CD4-positive, alpha-beta T cell treated with Interleukin-6 for 4 hours (primary cell): Measurements from ENCODE around the gene DNAH1.

ENCODE experiments used
- DNase-seq: peaks from one replicate; pipeline ENCODE4 v3.0.0-alpha.2; 2020; ENCODE audit warnings: mixed read lengths

Gene DNAH1

DNA sequence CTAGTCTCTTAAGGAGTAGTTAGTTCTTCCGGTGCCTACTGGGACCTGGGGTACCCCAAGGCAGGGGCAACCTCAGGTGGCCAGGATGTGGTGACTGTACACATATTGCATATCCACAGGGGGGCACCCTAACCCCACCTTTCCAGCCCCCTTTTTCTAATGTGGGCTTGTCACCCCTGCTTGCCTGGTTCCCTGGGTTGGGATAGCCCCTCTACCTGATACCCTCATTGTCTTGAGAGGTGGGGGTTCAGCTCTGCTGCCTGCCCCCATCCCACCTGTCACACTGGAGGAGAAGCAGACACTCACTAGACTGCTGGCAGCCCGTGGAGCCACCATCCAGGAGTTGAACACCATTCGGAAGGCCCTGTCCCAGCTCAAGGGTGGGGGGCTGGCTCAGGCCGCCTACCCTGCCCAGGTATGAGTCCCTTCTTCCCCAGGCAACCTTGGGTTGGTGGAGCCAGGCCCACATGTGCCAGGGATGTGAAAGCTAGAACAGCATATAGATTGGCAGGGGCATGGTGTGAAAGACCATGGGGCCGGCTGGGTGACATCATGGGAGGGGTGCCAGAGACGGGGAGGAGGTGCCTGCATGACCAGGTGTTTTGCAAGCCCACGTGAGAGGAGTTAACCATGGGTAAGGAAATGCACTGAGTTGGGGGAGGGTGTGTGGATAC is 24.5 kb upstream of the DNAH1 start:
- DNase-seq, result peak; percentile 66

DNA sequence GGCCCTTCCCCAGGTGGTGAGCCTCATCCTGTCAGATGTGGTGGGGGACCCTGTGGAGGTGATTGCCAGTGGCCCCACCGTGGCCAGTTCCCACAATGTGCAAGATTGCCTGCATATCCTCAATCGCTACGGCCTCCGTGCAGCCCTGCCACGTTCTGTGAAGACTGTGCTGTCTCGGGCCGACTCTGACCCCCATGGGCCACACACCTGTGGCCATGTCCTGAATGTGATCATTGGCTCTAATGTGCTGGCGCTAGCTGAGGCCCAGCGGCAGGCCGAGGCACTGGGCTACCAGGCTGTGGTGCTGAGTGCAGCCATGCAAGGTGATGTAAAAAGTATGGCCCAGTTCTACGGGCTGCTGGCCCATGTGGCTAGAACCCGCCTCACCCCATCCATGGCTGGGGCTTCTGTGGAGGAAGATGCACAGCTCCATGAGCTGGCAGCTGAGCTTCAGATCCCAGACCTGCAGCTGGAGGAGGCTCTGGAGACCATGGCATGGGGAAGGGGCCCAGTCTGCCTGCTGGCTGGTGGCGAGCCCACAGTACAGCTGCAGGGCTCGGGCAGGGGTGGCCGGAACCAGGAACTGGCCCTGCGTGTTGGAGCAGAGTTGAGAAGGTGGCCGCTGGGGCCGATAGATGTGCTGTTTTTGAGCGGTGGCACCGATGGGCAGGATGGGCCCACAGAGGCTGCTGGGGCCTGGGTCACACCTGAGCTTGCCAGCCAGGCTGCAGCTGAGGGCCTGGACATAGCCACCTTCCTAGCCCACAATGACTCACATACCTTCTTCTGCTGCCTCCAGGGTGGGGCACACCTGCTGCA is 23.7 kb upstream of the DNAH1 start:
- DNase-seq, result no peak

DNA sequence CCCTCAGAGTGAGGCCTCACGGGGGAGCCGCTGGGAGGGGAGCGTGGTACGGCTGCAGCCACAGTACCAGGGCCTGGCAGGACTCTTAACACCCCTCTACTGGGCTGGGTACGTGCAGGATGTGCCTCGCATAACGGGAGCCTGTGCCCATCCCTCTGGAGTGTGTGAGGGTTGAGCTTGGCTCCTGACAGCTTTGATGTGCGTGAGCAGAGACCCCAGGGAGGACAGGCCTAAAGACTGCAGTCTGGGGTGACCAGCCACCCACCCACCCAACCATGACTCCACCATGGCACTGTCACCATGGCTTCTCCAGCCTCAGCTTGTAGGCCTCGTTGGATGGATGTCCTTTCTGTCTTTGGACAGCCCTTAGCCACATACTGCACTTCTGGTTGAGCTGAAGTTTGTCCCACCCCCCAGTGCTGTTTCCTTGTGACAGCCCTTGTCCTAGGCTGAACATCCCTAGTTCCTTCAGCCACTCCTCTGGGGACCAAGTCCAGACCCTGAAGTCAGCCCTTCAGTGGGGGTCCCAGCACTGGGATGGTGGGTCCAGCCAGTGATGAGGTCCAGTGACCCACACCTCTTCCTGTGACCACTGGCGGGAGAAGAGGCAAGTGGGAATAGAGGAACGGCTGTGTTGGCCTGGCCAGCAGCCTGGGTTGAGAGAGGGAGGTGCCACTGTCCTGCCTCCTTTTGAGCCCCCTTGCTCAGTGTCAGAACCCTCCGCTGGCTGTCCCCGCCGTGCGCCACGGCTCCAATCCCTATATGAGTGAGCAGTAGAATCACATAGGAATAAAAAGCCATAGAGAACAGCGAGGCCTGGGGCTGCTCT is 22.4 kb upstream of the DNAH1 start:
- no peak for DNase-seq

DNA sequence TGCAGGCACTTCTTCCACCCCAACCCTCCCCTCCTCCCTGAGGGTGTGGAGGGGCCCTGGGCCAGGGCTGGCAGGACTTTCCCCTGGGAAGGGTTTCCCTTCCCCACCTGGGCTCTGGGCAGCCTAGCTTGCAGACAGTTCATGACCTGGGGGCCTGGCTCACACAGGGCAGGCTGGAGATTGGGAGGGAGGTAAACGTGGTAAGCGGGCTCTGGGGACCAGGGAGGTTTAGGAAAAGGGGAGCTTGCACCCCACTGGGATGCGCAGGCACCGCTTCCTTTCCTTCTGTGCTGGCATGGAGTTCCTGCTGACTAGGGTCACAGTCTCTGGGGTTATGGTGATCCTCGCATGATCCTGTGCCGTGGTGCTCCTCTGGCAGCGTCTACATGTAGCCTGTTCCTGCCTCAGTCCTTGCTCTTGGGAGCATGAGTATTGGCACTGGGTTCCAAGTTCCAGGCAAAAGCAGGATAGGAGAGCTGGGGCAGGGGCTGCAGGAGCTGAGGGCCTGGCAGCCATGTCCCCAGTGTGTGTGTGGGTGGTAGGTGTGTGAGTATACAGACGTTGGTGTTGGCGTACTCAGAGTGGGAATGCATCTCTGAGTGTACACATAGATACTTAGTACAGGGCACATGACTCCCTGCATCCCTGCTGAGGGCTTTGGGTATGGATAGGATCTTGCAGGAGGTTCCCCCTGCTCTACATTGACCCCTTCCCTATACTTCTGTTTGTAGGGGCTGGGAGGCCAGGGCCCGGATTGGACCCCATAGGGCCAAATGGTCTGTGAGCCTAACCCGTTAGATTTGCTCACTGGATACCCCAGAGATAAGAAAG is 21.6 kb upstream of the DNAH1 start:
- no peak for DNase-seq

DNA sequence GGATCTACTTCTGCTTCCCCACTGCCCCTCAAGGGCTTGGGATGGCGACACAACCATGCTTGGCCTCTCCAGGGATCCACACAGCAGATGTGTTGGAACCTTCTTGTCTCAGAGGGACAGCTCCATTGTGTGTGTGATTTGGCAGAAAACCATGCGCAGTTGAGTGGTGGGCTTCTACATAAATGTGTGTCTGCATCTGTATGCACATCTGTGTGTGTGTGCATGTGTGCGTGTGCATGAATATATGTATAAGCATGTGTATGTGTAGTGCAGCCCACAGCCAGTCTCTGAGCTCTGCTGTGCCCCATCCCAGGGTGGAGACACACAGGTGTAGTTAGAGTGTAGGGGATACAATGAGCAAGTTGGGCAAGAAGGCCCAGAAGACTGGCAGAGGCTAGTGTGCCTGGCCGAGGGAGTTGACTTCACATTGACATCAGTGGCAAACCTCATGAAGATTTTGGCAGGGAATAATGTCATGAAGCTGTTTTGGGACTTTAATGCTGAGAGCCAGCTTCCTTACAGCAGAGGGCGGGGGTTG is 20.4 kb upstream of the DNAH1 start:
- no peak for DNase-seq

DNA sequence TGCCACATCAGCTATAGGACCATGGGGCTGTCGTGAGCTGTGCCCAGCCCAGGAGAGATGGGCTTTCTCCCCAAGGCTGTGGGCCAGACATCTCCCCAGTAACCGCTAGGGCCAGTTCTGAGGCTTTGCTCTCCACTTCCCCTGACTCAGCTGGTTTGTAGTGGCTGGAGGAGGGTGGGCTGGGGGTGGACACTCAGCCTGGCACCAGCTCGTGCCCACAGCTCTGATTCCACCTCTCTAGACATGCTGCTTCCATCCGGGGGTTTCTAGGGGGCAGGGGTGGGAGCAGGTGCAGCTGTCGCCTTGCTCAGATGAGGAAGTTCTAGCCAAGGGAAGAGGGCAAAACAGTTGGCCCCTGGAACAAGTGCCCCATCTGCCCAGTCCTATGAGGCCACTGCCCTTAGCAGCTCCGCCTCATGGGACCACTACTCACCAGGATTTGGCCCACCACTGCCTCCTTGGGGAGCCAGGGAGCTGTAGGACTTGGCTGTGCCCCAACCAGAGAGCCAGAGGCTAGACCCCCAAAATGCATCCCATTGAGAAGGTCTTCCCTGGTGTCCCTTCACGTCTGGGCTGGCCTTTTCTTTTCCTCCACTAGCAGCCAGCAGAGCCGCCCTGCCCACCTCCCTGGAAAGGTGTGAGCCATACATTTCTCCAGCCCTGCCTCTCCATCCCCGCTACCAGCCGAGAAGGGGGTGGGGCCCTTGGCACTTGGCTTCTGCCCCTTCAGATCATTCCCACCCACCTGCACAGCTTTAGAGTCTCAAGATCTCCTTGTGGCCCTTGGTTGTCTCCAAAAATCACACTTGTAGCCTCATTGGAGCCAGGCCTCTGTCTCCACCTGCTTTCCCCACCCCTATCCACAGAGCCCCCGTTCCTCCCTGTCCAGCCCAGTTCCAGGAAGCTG is 18.6 kb upstream of the DNAH1 start:
- DNase-seq, result no peak

DNA sequence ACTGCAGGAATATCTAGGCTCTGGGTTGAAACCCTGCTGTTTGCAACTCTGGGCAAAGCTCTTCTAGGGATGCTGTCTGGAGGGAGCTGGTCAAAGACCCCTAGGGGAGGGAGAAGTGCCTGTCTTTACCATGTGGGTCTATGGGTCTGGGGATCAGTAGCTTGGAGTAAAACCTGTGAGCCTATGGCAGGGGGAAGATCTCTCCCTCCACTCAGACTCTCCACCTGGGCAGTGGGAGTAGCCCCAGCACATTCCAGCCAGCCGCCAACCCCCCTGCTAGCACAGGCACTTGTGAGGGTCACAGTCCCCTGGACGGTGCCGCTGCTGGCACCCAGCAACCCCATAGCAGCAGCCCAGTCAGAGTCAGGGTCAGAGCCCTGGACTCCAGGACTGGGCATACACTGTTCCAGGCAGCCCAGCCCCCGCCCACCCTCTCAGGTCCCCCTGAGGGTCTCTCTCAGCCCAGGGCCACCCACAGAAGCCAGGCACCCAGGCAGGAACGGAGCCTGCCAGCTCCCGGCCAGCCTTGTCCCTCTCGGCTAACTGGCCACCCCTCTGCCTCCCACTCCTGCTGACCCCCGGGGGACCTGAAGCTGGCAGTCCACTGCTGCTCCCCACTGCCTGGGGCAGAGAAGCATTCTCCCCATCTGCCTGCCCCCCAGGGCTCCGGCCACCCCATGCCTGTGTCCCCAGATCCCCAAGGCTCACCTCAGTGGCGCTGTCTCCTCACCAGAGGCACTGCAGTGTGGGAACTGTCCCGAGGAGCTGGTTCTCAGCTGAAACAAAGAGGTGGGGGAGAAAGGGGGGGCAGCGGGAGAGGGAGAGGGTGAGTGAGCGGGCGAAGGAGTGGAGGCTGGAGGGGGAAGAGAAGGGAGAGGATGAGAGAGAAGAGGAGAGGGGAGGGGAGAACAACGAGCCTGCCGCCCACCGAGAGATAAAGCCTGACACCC is 17.7 kb upstream of the DNAH1 start:
- no peak for DNase-seq

DNA sequence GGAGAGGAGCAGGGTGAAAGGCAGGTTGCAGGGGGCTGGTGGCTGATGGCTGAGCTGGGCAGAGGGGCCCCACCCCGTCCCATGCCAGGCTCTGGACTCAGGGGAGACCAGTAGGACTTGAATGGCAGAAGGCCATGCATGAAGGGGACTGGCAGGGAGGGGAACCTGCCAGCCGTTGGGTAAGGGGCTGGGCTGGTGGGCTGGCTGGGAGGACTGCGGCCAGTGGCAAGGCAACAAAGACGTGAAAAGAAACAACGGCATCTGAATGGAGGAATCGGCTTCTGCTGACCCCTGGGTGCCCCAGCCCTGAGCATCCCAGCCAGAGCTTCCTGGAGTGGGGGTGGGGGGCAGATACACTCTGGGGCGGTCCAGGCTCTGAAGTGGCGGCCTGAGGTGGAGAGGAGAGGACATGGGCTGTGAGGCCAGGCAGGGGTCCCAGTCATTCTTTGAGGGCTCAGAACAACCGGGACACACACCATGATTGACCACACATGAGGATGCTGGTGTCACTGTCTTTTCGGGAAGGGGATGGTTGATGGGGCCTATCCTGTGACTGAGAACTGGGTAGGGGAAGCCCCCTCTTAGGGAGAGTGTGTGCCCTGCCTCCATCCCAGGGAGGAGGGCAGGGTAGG is 16.8 kb upstream of the DNAH1 start:
- no peak for DNase-seq

DNA sequence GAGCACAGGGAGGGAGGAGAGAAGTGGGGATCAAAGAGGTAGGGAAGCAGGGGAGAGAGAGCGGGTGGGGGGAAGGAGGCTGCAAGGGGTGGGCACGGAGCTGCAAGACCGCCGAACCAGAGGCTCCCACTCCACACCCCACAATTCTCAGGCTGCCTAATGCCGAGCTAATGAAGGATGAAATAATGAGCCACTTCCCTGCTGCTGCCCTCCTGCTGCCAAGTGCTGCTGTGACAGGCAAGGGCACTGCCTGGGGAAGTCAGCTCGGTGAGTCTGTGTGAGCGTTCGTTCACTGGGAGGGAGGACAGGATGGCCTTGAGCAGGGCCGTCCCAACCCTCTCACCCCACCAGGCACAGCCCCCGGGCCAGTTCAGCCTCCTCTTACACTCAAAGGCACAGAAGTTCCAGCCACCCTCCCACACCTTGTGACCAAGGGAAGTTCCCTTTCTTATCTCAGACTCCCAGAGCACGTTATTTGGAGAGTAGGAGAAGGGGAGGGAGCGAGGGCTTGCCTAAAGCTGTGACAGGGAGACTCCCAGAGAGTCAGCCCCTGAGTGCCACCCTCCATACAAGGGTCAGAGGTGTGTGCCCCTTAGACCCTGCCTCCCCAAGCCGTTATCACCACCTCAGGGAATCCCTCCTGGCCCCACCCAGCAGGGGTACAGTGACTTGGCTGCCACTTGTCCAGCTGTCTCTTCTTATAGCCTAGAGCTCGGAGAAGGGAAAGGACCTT is 16.1 kb upstream of the DNAH1 start:
- DNase-seq, result no peak

DNA sequence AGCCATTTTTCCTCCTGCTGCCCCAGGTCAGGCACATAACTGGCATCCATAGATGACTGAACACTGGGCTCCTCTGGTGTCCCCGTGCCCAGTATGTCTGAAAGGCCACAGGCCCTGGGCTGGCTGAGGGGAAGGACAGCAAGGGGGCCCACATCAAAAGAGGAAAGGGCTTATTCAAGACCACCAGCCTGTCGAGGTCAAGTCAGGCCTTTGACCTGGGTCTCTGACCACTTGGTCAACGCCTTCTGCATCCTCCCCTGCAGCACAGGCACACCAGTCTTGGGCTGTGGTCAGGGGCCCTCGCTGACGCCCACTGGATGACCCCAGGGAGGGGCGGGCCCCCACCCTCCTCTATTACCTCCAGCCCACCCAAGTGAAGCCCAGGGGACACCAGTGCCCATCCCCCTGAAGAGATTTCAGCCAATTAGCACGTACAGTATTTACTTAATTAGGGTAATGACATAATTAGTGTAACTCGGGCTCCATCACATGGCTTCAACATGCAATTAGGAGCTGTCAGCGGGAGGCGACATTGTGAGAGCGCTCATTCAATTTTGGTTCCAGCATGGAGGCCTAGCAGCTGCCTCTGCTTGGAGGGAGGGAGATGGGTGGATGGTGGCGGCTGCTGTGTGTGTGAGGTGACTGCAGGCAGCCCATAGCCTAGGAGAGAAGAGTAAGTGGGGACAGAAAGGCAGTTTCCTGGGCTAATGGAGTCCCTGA is 13.5 kb upstream of the DNAH1 start:
- DNase-seq, result no peak

DNA sequence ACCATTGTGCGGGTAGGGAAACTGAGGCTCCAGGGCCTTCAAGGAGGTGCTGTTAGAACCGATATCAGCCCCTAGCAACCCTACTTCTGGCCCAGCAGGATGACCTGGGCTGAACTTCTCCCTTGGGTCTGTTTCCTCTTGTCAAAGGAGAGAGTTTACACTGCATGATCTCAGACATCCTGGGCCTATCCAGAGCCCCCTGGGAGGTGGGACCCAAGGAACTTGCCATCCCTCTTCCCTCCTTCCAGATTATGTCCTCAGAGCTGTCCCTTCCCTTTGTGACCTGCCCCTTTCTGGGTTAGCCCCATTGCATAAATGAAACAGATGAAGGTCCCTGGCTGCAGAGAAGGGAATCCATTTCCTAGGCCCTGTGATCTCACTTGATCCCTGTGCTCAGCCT is 12.3 kb upstream of the DNAH1 start:
- DNase-seq, result no peak

DNA sequence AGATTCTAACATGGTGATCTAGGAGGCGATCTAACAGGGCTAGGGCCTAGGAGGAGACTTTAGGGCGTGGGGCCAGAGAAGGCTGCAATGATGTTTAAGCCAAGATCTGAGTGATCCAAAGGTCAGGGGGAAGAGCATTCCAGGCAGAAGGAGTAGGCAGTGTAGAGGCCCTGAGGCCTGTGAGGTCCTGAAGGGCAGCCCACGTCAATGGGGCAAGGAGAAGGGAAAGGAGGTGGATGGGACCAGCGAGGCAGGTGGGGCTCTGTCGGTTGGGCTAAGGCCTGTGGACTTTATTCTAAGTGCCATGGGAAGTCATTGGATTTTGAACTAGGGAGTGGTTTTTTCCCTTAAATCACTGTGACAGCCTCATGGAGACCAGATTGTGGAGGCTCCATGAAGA is 10.2 kb upstream of the DNAH1 start:
- DNase-seq, result no peak

DNA sequence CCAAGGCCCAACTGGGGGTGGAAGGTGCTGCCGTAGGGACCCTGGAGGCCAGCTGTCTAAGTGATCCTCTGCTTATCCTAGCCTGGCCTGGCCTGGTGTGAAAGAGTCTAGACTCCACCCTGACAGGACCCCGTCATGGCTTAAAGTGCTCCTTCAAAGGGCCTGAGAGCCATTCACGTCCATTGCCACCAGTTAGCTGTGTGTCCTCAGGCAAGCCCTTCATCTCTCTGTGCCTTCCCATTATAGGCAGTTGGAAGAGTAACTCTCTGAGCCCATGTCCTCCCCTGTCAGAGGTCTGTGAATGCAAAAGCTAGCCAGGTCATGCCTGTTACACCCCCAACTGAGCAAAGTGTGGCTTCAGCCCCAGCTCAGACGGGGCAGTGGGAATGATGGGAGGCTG is 9.1 kb upstream of the DNAH1 start:
- DNase-seq, result no peak

DNA sequence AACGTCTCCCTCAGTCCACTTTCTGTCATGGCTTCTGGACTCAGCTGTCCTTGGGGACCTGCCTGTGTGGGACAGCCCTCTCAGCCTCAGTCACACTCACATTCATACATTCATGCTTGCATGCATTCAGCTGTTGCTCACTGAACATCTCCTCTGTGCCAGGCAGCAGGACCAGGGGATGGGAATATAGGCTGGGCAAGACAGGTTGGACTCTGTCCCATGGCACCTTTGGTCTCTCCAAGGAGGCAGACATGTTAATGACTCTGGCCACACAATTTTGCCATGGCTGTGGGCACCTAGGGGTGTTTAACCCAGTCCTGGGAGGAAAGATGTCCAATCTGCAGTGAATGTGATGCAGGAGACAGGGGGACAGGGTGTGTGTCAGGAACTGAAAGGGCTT is 7.8 kb upstream of the DNAH1 start:
- no peak for DNase-seq

DNA sequence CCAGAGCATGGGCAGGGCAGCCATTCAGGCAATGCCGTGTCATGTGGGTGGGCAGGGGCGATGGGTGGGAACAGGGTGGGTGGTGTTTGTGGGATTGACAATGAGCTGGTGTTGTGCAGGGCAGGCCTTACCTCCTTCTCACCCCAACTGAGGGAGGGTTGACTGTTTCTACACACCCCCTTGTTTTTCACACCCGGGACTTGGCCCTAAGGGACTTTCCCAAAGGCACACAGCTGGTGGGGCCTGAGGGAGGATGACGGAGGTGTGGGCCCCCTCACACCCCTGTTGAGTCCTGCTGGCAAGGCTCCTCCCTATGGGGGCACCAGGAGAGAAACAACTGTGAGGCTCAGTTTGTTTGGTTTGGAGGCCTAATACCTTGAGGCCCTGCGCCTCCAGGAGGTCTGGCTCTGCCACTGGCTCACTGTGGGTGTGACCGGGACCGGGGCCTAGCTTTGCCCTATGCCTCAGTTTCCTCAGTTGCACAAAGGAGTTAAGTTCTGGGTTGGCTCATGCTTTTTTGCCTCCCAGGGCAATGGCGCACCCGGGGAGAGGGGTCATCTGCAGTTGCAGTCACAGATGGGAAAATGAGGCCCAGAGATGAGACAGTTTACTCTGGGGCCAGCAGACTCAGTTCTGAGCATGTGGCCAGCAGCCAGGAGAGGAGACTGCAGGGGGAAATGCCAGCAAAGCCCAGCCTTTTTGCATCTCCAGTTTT is 5.1 kb upstream of the DNAH1 start:
- peak; percentile 5 for DNase-seq

DNA sequence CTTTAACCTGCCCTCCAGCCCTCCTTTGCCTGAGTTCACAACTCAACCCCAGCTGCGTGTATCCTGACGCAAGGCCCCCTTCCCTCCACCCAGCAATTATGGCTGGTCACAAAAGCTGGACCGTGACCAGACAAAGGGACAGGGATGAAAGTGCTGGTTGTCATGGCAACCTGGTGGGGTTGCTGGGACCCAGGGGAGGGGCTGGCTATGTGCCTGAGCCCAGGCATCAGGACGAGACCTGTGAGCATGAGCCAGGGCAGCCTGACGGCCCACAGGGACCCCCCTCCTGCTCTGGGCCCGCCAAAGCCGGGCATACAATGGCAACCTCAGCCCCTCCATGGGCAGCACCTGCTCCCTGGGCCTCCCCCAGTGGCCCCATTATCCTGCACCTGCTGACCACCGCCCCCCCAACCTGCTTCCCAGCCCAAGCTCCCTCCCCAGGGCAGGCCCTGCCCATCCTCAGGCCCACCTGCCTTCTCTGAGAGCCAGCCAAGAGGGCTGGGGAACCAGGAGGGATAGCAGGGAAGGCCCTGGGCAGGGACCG is 4.5 kb upstream of the DNAH1 start:
- DNase-seq, result no peak

DNA sequence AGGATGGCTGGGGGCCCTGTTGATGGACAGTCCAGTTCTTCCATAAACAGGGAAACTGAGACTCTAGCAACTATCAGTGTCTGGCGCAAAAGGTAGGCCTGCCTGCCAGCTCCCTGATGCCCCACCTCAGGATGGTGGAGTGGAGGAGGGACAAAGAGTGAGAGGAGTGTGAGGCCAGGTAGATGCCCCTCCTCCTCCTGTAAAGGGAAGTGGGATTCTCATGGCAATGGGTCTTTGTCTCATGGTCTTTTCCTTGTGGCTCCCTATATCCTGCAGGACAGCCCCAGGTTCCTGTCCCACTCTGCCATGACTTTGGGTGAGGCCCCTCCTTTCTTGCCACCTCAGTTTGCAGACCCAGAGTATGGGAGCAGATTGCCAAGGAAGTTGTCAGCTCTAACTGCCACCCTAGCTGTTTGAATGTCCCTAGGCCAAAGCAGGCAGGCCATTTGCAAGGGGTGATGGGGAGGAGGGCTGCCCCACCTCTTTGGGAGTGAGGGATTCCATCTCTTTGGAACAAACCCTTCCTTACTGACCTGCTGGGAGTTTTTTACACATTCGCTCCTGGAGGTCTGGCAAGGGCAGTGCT is 2.8 kb upstream of the DNAH1 start:
- DNase-seq, result no peak
